Uterus (tissue), 4 donors: ENCODE measurements around the gene RMI2. TPM values are rescaled to one million over a fixed set of nuclear protein-coding genes. Genes with fewer than 3 reads are reported as not detected.

ENCODE experiments used
- DNase-seq, 2 donors: peaks; one replicate each; pipeline ENCODE4 v3.0.0-alpha.2; 2019 to 2020
- H3K27ac ChIP-seq, 2 donors: fragments of 200-600 bp; sonication (generic); 1 replicate in 1 of 2; 2 replicates in 1 of 2; pipeline ENCODE4 v1.5.1; 2016 to 2018
- H3K27me3 ChIP-seq, 2 donors: fragments of 200-600 bp; sonication (generic); one replicate each; pipeline ENCODE4 v1.5.1; 2018 to 2019; ENCODE audit warnings: control low read depth in 1 of 2
- H3K36me3 ChIP-seq, 2 donors: fragments of 200-600 bp; sonication (generic); one replicate each; pipeline ENCODE4 v1.5.1; 2019; ENCODE audit warnings: control low read depth in 1 of 2
- H3K4me1 ChIP-seq, 2 donors: fragments of 200-600 bp; sonication (generic); one replicate each; pipeline ENCODE4 v1.5.1; 2018 to 2019; ENCODE audit warnings: control low read depth in 1 of 2
- H3K4me3 ChIP-seq, 2 donors: fragments of 200-600 bp; sonication (generic); 1 replicate in 1 of 2; 2 replicates in 1 of 2; pipeline ENCODE4 v1.5.1; 2018 to 2019; ENCODE audit warnings: mild to moderate bottlenecking in 1 of 2
- H3K9me3 ChIP-seq, 2 donors: fragments of 200-600 bp; sonication (generic); one replicate each; pipeline ENCODE4 v1.5.1; 2019; ENCODE audit warnings: control low read depth in 1 of 2
- CTCF ChIP-seq, 4 experiments: fragments of 200-600 bp in 2 of 4; fragments of 450-650 bp in 2 of 4; sonication (generic) in 2 of 4; IDR thresholded peaks; one replicate each; pipeline ENCODE4 v1.5.1; 2016 to 2019; ENCODE audit warnings: antibody characterized with exemption in 4 of 4, mild to moderate bottlenecking in 2 of 4, moderate library complexity in 1 of 4
- POLR2A ChIP-seq, 2 donors: fragments of 450-650 bp; IDR thresholded peaks; one replicate each; pipeline ENCODE4 v1.6.1; 2016; ENCODE audit warnings: antibody characterized with exemption in 2 of 2, mild to moderate bottlenecking in 1 of 2, moderate library complexity in 1 of 2
- intact Hi-C: fragments of 100-400 bp; cut with DNase I; formaldehyde crosslinking; loops from one replicate; pipeline ENCODE4 v1.15.1; 2023; ENCODE audit warnings: low total_unique reads
- total RNA-seq, 4 donors: library from RNA; depleted of rRNA in 3 of 4; stranded (reverse); fragments of >200 nt in 3 of 4; gene quantifications; one replicate each; pipeline versions ENCODE4 v1.1.0 to v1.2.4, GENCODE V29; 2014 to 2023
- donor health status: DM: yes; HTN: yes; CAD: no.

The RMI2 gene
- total RNA-seq, 4 donors from 2014 or later = 0.49 to 15.3 TPM; not detected in 2

DNA sequence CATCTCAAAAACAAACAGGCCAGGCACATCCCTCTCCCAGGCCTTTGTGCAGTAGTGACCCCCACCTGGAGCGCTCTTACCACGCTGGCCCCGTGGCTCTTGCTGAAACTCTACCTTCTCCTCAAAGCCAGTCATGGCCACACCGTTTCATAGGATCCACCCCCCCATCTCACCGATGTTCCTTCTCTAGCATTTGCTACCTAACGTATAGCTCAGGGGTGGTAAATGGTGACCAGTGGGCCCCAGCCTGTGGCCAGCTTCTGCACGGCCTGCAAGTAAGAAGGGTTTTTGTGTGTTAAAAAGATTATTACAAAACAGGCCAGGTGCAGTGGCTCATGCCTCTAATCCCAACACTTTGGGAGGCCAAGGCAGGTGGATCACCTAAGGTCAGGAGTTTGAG lies 43.8 kb downstream of the RMI2 start:
- intact Hi-C loops = no loop called here
- no peak for DNase-seq
- no peaks in the 10 kb centered on the region for H3K27me3 ChIP-seq
- no peaks in the 10 kb centered on the region for H3K36me3 ChIP-seq
- H3K9me3 ChIP-seq = no peaks in the 10 kb centered on the region
- no peak overlapping the region for H3K4me3 ChIP-seq
- H3K27ac ChIP-seq = no peak overlapping the region
- H3K4me1 ChIP-seq = no peaks in the 10 kb centered on the region
- no peak for TF ChIP-seq CTCF (IDR thresholded peaks at IDR 0.05)
- TF ChIP-seq POLR2A (IDR thresholded peaks at IDR 0.05) = no peak

DNA sequence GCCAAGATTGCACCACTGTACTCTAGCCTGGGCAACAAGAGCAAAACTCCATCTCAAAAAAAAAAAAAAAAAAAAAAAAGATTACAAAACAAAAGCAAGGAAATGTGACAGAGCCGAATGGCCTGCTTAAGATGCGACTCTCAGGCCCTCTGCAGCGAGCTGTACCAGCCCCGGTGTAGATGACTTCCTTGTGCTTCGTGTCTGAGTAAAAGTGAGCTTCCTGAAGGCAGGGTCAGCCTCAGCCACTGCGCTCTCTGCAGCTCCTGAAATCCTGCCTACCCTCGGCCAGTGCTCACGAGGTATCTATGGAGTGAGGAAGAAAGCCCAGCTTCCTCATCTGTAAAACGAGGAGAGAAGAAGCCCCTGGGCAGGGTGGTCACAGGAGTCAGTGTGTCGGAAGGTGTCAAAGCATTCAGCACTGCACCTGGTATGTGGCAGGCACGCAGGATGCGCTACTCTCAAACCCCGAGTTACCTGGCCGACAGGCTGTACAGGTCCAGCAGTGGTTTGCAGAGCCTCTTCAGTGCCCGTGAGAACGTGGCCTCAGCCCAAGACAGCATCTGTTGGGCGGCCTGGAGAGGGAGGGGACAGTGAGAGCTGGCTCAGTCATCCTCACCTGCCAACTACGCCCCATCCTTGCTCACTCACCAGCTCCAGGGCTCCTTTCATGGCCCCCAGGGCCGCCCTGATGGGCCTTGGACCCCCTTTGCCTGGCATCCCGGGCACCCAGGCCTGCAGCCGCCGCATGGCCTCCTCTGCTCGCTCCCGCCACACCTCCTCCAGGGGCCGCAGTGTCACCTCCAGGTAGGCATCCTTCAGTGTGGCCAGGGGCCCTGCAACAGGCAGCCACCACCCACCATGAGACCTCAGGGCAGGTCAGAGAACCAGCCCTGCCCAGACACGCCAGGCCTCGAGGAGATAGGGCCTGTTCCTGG lies 44.6 kb downstream of the RMI2 start:
- TF ChIP-seq POLR2A (IDR thresholded peaks at IDR 0.05) = no peak
- no peak for TF ChIP-seq CTCF (IDR thresholded peaks at IDR 0.05)
- no peak overlapping the region for H3K27ac ChIP-seq
- no peak for DNase-seq
- H3K36me3 ChIP-seq = no peaks in the 10 kb centered on the region
- H3K4me3 ChIP-seq = no peak overlapping the region
- no peaks in the 10 kb centered on the region for H3K9me3 ChIP-seq
- H3K4me1 ChIP-seq = no peaks in the 10 kb centered on the region
- no peaks in the 10 kb centered on the region for H3K27me3 ChIP-seq
- intact Hi-C loops = no loop called here

- intact Hi-C loops = no loop called here
These were observed 45.6 kb downstream of the RMI2 start for GRCh38 chr16:11390573-11391495.

GRCh38 chr16:11391576-11391975 lies 46.3 kb downstream of the RMI2 start:
- Histone ChIP-seq H3K27me3 (no peaks in the 10 kb centered on the region), H3K4me1 (no peaks in the 10 kb centered on the region), H3K36me3 (no peaks in the 10 kb centered on the region), H3K9me3 (no peaks in the 10 kb centered on the region), H3K27ac (no peak overlapping the region), H3K4me3 (no peak overlapping the region)
- no peak for DNase-seq
- no peak for TF ChIP-seq POLR2A (IDR thresholded peaks at IDR 0.05)
- TF ChIP-seq CTCF (IDR thresholded peaks at IDR 0.05) = no peak
- intact Hi-C loops = no loop called here

More at GRCh38 chr16:11390573-11391495, 45.6 kb downstream of the RMI2 start:
- Histone ChIP-seq H3K27ac (no peak overlapping the region), H3K36me3 (no peaks in the 10 kb centered on the region), H3K9me3 (no peaks in the 10 kb centered on the region), H3K27me3 (no peaks in the 10 kb centered on the region), H3K4me1 (no peaks in the 10 kb centered on the region), H3K4me3 (no peak overlapping the region)
- TF ChIP-seq CTCF (IDR thresholded peaks at IDR 0.05) (no peak), POLR2A (IDR thresholded peaks at IDR 0.05) (no peak)
- no peak for DNase-seq
